ENCODE measurements around the gene CDCA7L. TPM values are rescaled to one million over a fixed set of nuclear protein-coding genes. Genes with fewer than 3 reads are reported as not detected.

The CDCA7L gene
- total RNA-seq, 1 donor from 2014 or later: 41.0 TPM

DNA sequence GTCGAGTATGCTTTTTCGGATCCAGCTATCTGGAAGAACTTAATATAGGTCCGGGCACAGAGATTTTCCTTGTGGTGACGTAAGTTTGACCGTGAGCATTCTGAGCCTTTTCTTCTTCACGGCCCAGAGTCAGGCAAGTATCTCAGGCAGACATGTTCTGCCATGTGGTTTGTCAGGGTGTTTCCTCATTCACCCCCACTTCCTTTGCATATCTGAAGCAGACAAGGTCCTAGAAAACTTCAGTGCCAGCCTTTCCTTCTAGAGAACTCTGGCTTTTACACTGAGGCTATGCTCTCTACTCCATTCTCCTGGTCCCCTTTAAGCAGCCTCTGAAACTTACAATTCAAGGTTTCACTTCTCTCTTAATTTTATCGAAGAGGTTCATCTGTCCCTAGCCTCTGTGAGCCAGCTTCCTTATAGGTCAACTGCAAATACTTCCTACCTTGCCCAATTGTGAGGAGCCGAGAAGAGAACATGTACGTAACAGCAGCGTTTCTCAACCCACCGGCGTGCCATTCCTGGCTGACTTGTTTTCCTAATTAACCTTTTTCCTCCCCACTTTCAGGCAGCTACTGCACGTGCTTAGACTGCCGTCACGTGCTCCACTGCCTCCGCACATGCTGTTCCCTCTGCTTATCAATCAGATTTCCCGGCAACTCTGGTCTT lies 47.3 kb downstream of the CDCA7L start:
- Histone ChIP-seq H3K36me3 (peaks cover 36% of the 10 kb centered on the region), H3K9me3 (replicated peaks) (no peaks in the 10 kb centered on the region), H3K4me3 (no peak overlapping the region), H3K27me3 (ENCODE audit: low read depth) (no peaks in the 10 kb centered on the region), H3K4me1 (peaks cover 24% of the 10 kb centered on the region), H3K27ac (replicated peaks) (peak overlapping the region; percentile 16)
- DNase-seq: no peak
- intact Hi-C loops (cut with micrococcal nuclease): no loop called here
- TF ChIP-seq, protein P1, sequence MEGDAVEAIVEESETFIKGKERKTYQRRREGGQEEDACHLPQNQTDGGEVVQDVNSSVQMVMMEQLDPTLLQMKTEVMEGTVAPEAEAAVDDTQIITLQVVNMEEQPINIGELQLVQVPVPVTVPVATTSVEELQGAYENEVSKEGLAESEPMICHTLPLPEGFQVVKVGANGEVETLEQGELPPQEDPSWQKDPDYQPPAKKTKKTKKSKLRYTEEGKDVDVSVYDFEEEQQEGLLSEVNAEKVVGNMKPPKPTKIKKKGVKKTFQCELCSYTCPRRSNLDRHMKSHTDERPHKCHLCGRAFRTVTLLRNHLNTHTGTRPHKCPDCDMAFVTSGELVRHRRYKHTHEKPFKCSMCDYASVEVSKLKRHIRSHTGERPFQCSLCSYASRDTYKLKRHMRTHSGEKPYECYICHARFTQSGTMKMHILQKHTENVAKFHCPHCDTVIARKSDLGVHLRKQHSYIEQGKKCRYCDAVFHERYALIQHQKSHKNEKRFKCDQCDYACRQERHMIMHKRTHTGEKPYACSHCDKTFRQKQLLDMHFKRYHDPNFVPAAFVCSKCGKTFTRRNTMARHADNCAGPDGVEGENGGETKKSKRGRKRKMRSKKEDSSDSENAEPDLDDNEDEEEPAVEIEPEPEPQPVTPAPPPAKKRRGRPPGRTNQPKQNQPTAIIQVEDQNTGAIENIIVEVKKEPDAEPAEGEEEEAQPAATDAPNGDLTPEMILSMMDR (IDR thresholded peaks at IDR 0.05; ENCODE audit: borderline replicate concordance): no peak

DNA sequence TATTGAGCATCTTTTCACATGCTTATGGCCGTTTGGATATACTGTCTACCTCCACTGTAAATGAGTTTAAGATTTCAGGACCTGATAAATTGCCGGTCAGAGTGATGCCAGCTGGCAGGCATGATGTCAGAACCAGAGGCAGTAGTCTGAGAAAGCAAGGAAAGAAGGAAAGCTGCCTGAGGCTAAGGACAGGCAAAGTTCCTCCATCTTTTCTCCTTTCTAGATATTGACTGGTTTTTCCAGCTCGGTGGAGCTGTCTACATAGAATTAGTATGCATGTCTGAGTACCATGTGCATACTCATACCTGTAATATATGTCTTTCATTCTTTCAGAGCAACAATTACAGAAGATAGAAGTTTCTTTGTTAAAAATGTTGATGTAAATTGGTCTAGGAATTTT lies 52.3 kb downstream of the CDCA7L start:
- peaks cover 10% of the 10 kb centered on the region for H3K4me1 ChIP-seq
- TF ChIP-seq, protein P1 (IDR thresholded peaks at IDR 0.05; ENCODE audit: borderline replicate concordance): no peak
- H3K9me3 ChIP-seq (replicated peaks): no peaks in the 10 kb centered on the region
- H3K27ac ChIP-seq (replicated peaks): no peak overlapping the region
- intact Hi-C loops (cut with micrococcal nuclease): no loop called here
- no peaks in the 10 kb centered on the region for H3K36me3 ChIP-seq
- DNase-seq: no peak
- no peaks in the 10 kb centered on the region for H3K27me3 ChIP-seq (ENCODE audit: low read depth)
- H3K4me3 ChIP-seq: no peak overlapping the region

DNA sequence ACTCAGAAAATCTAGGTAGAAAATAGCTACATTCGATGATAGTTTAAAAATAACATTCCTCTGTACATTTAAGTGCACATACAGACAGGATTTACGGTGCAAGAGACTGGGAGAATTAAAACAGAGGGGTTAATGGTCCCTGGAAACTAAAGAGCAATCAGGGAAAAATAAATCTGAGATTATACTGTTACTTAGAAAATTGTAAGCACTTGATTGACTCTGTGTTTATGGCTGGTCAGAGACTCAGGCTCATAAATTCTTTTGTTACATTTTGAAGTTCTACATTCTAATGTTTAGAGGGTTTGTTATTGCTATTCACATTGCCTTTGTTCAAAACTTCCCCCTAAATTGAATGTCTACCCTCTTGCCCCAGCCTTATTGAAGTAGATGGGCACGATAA lies 54.4 kb downstream of the CDCA7L start:
- H3K4me3 ChIP-seq: no peak overlapping the region
- peaks cover 6% of the 10 kb centered on the region for H3K4me1 ChIP-seq
- no peaks in the 10 kb centered on the region for H3K9me3 ChIP-seq (replicated peaks)
- no peak for DNase-seq
- no peaks in the 10 kb centered on the region for H3K27me3 ChIP-seq (ENCODE audit: low read depth)
- TF ChIP-seq, protein P1 (IDR thresholded peaks at IDR 0.05; ENCODE audit: borderline replicate concordance): no peak
- no peaks in the 10 kb centered on the region for H3K36me3 ChIP-seq
- intact Hi-C loops (cut with micrococcal nuclease): no loop called here
- no peak overlapping the region for H3K27ac ChIP-seq (replicated peaks)

DNA sequence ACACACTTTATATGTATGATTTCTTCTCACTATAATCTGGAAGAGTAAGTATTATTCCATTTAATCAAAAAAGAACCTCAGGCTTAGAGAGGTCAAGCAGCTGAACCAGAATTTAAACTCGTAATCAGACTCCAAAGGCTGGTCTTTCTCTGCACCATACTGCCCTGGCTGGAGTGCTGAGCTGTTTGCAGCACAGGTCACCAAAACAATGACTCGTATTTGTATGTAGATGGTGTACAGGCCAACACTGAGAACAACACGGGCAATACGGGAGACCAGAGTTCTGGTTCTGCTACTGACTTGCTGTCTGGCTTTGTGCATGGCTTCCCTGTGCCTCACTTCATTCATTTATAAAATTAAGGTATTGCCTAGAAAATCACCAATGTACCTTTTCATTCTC lies 57.9 kb downstream of the CDCA7L start:
- peaks cover 14% of the 10 kb centered on the region for H3K4me1 ChIP-seq
- TF ChIP-seq, protein P1 (IDR thresholded peaks at IDR 0.05; ENCODE audit: borderline replicate concordance): no peak
- intact Hi-C loops (cut with micrococcal nuclease): no loop called here

DNA sequence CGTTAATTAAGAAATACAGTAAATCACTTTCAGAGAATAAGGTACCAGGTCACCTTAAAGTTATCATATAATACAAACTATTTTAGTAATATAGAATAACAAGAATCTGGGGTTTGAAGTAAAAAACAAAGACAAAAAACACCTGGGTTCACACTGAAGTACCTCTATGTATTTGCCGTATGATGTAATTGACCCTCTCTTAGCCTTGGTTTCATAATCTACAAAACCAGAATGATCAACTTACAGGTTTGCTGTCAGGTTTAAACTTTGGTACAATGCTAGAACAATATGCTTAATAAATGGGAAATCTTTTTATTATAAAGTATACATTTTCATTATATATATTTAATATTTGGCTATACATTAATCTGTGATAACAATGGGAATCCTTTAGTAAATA lies 58.3 kb downstream of the CDCA7L start:
- Histone ChIP-seq H3K36me3 (no peaks in the 10 kb centered on the region), H3K4me1 (peaks cover 14% of the 10 kb centered on the region), H3K27ac (replicated peaks) (no peak overlapping the region), H3K9me3 (replicated peaks) (no peaks in the 10 kb centered on the region), H3K27me3 (ENCODE audit: low read depth) (no peaks in the 10 kb centered on the region), H3K4me3 (no peak overlapping the region)
- no peak for DNase-seq
- TF ChIP-seq, protein P1 (IDR thresholded peaks at IDR 0.05; ENCODE audit: borderline replicate concordance): no peak
- intact Hi-C loops (cut with micrococcal nuclease): no loop called here

More for the DNA sequence above, 57.9 kb downstream of the CDCA7L start:
- Histone ChIP-seq H3K36me3 (no peaks in the 10 kb centered on the region), H3K9me3 (replicated peaks) (no peaks in the 10 kb centered on the region), H3K27me3 (ENCODE audit: low read depth) (no peaks in the 10 kb centered on the region), H3K27ac (replicated peaks) (no peak overlapping the region), H3K4me3 (no peak overlapping the region)
- no peak for DNase-seq
